ENCODE results near the gene TMEM208. TPM values are rescaled to one million over a fixed set of nuclear protein-coding genes. Genes with fewer than 3 reads are reported as not detected.

The TMEM208 gene
- total and polyA plus RNA-seq, 2 of the 13 experiments (the other 11 are each of a cell fraction or from before 2014, with no cell fraction given) = 58.8 to 72.9 TPM

GRCh38 chr16:67246081-67246755, 19.3 kb downstream of the TMEM208 start (continued):
- TF ChIP-seq ELF3 (CRISPR knock-in tag; IDR thresholded peaks at IDR 0.05) (peak; percentile 80; the same call in 1 of the 2 replicates), ZNF367 (CRISPR knock-in tag; IDR thresholded peaks at IDR 0.05; ENCODE audit: borderline replicate concordance) (peak; percentile 78; the same call in 1 of the 2 replicates), TRIM24 (CRISPR knock-in tag; IDR thresholded peaks at IDR 0.05) (peak; percentile 32; the same call in 1 of the 2 replicates), AGO1 (IDR thresholded peaks at IDR 0.05; ENCODE audit: low read depth, low read length, poor library complexity, severe bottlenecking) (peak; percentile 69), HNF1B (CRISPR knock-in tag; IDR thresholded peaks at IDR 0.05) (peak; percentile 89), ZNF766 (CRISPR knock-in tag; IDR thresholded peaks at IDR 0.05; ENCODE audit: borderline replicate concordance) (no peak), SIX1 (CRISPR knock-in tag; IDR thresholded peaks at IDR 0.05; ENCODE audit: borderline replicate concordance) (no peak), ZNF343 (CRISPR knock-in tag; IDR thresholded peaks at IDR 0.05) (no peak; the same call in 1 of the 2 replicates), ATF7 (IDR thresholded peaks at IDR 0.05) (no peak), ATF7 (CRISPR knock-in tag; IDR thresholded peaks at IDR 0.05) (no peak; the same call in 1 of the 2 replicates), CHCHD3 (CRISPR knock-in tag; IDR thresholded peaks at IDR 0.05) (peak; percentile 81; the same call in 1 of the 2 replicates), ZNF7 (CRISPR knock-in tag; IDR thresholded peaks at IDR 0.05) (no peak), CBX1 (IDR thresholded peaks at IDR 0.05; ENCODE audit: low read depth) (no peak), TRAFD1 (CRISPR knock-in tag; IDR thresholded peaks at IDR 0.05; ENCODE audit: borderline replicate concordance) (no peak), HNF4G (IDR thresholded peaks at IDR 0.05; ENCODE audit: borderline replicate concordance, low read depth, low read length) (peak; percentile 81), HNF4G (CRISPR knock-in tag; IDR thresholded peaks at IDR 0.05; ENCODE audit: borderline replicate concordance, low read depth) (peak; percentile 53; the same call in 1 of the 2 replicates), KIAA2018 (CRISPR knock-in tag; IDR thresholded peaks at IDR 0.05; ENCODE audit: borderline replicate concordance) (no peak), BHLHE40 (IDR thresholded peaks at IDR 0.05; ENCODE audit: low read length) (no peak; the same call in 1 of the 2 replicates), ZNF557 (CRISPR knock-in tag; IDR thresholded peaks at IDR 0.05) (peak; percentile 96)

Measured in HepG2 (cell line).